Heart left ventricle (tissue), 13 donors: ENCODE data around the gene SNRPA.

Experiments used
- POLR2A ChIP-seq, 2 donors: fragments of 450-650 bp; IDR thresholded peaks; one replicate each; pipeline ENCODE4 v1.6.1; 2017; ENCODE audit warnings: antibody characterized with exemption in 2 of 2, mild to moderate bottlenecking in 2 of 2, moderate library complexity in 2 of 2
- TF ChIP-seq, protein P1 (sequence below), 12 donors: fragments of 200-600 bp; sonication (generic) in 4 of 12; IDR thresholded peaks; one replicate each; pipeline versions ENCODE4 v1.5.0 to v1.8.0; 2018 to 2022; ENCODE audit warnings: antibody characterized with exemption in 12 of 12, mild to moderate bottlenecking in 5 of 12
- donor health status: ischemic (EF 13 %, LVEDD 7.1; RV severe dilation, severe dysfunction).
- donor health status: DM: no; HTN: yes; CAD: no.
- donor health status: DM: no; HTN: no; CAD: no.
- donor health status: ischemic (EF 25% LVEDD 6.9; RV normal size, moderate dysfunction).
- donor health status: ischemic (EF 25% LVEDD 5.7; RV mildly dilated, moderate dysfunction).
- donor health status: ischemic (EF 35%, LVEDD 5.7; RV mildly dilated, moderate dysfunction).
- donor health status: nonischemic (EF 11% LVEDD 7.7; RV severe dilation, severe dysfunction).
- donor health status: DM: yes; HTN: yes; CAD: no.
- donor health status: PGD.
- donor health status: ischemic (EF 29% LVEDD 5.4; RV normal size, mild dysfunction).
- donor health status: nonischemic (EF 23%, LVEDD 6.1; RV moderate dilation, normal function).

DNA sequence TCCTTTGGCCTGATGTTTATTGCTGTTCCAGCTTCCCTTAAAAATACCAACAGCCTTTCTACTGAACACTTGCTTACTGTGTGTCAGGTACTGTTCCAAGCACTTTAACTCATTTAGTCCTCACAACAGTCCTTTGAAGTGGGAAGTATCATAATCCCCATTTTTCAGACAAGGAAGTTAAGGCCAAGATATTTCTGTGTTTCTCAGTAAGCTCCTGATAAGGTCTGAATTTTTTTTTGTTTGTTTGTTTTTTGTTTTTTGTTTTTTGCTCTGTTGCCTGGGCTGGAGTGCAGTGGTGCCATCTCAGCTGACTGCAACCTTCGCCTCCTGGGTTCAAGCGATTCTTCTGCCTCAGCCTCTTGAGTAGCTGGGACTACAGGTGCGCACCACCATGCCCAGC lies 7.5 kb downstream of the SNRPA start:
- TF ChIP-seq, protein P1, sequence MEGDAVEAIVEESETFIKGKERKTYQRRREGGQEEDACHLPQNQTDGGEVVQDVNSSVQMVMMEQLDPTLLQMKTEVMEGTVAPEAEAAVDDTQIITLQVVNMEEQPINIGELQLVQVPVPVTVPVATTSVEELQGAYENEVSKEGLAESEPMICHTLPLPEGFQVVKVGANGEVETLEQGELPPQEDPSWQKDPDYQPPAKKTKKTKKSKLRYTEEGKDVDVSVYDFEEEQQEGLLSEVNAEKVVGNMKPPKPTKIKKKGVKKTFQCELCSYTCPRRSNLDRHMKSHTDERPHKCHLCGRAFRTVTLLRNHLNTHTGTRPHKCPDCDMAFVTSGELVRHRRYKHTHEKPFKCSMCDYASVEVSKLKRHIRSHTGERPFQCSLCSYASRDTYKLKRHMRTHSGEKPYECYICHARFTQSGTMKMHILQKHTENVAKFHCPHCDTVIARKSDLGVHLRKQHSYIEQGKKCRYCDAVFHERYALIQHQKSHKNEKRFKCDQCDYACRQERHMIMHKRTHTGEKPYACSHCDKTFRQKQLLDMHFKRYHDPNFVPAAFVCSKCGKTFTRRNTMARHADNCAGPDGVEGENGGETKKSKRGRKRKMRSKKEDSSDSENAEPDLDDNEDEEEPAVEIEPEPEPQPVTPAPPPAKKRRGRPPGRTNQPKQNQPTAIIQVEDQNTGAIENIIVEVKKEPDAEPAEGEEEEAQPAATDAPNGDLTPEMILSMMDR (IDR thresholded peaks at IDR 0.05): no peak
- no peak for TF ChIP-seq POLR2A (IDR thresholded peaks at IDR 0.05)
